GM19035 (cell line): ENCODE data around the gene FBXO34.
"Not testable (repeated sequence)": the region's sequence is repeated elsewhere in the genome, so short reads cannot be mapped to it uniquely, and the experiment has no call there.

Experiments
- ATAC-seq: cut with Tn5 transposase; IDR thresholded peaks from one replicate; pipeline ENCODE4 v1.9.1; 2021; ENCODE audit not compliant: unreplicated experiment

Gene FBXO34

DNA sequence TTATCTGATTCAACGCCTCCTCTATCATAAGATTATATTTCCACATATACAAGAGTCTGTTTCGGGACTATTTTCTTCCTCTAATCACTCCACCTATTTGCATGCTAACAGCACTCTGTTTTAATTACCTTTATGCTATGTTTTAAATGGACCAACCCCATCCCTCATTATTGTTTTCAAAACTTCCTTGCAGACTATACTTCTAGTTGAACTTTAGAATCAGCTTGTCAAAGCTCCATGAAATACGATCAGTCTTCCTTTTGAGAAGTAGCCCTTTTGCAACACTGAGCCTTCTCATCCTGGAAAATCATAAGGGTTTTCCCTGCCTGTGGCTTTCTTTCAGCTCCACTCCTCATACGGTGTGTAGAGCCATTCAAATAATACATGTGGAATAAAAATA, 103.5 kb downstream of the FBXO34 start:
- no peak for ATAC-seq

DNA sequence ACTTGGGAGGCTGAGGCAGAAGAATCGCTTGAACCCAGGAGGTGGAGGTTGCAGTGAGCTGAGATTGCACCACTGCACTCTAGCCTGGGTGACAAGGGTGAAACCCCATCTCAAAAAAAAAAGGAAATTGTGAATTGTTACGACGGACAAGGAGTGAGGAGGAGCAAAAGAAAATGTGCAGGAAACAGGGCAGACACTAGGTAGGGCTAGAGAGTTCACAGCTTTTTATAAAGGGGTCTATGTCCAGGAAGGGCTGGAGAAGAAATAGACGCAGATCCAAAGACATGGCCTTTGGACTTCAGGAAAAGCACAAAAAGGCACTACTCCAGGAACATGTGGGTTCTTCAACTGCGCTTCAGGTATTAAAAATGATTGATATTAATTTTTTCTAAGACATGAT, 106.0 kb downstream of the FBXO34 start:
- ATAC-seq: no peak

DNA sequence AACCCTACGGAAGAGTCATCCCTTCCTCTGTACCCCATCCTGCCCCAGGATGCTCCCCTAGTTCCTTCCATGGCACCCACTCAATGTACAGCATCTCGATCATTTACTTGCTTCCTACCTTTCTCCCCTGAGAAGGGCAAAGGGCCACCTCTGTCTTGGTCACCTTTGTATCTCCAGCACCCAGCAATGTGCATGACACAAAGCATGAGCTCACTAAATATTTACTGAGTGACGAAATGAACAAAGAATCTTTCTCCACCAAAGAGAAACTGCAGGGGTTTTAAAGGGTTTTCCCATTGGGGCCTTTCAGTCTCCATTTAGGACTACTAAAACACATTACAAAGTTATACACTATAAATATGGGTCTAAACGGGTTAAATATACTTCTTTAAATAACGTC, 109.8 kb downstream of the FBXO34 start:
- ATAC-seq: no peak

DNA sequence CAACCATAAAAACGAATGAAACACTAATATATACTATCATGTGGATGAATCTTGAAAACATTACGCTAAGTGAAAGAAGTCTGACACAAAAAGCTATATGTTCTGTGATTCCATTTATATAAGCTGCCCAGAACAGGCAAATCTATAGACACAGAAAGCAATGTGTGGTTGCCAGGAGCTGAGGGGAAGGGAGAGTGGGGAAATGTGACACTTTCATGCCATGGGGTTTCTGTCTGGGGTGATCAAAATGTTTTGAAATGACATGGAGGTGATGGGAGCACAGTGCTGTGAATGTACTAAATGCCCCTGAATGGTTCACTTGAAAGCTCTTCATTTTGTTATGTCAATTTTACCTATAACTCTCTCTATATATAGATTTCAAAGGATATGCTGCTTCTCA, 110.3 kb downstream of the FBXO34 start:
- no peak for ATAC-seq

DNA sequence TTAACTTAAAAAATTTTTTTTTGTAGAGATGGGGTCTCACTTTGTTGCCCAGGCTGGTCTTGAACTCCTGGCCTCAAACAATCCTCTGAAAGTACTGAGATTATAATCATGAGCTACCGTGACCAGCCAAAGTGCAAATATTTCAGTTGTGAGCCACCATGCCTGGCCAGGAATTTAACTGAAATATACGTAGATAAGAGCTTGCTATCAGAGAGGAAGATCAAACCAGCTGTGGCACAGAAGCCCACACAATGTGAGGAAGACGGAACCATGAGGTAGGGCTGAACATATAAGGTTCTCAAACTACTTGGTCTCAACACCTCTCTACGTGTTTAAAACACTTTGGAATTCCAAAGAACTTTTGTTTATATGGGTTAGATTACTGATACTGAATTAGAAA, 111.3 kb downstream of the FBXO34 start:
- no peak for ATAC-seq

DNA sequence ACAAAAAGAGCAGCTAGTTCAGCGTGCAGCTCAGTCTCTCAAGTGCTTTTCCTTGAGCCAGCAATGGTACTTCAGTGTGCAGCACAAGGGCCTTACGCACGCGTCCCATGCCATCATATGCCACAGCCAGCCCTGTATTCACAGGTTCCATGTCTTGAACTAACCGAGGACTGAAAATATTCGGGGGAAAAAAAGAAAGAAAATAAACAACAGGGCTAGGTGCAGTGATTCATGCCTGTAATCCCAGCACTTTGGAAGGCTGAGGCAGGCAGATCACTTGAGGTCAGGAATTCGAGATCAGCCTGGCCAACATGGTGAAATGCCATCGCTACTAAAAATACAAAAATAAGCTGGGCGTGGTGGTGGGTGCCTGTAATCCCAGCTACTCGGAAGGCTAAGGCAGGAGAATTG, 111.8 kb downstream of the FBXO34 start:
- not testable (repeated sequence) for ATAC-seq

DNA sequence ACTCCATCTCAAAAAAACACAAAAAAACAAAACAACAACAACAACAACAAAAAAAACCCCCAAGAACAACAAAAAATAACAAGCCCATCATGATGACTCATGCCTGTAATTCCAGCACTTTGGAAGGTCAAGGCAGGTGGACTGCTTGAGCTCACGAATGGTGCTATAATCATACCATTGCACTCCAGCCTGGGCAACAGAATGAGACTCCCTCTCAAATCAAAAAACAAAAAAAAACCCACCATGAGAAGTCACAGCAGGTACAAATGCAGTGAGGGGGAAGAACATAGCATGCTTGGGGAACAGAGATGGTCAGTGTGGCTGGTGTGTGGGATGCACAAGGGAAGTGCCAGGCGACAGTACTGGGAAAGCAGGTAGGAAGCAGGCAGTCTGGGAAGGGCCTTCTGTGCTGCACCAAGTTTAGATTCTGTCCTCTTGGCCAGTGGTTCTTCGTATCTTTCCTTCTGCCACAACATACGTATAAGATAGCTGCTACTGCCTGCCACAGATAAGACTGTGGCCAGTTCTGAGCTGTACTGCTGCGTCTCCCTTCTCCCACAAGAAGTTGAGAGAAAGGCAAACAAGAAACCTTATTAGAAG, 112.4 kb downstream of the FBXO34 start:
- ATAC-seq: no peak

DNA sequence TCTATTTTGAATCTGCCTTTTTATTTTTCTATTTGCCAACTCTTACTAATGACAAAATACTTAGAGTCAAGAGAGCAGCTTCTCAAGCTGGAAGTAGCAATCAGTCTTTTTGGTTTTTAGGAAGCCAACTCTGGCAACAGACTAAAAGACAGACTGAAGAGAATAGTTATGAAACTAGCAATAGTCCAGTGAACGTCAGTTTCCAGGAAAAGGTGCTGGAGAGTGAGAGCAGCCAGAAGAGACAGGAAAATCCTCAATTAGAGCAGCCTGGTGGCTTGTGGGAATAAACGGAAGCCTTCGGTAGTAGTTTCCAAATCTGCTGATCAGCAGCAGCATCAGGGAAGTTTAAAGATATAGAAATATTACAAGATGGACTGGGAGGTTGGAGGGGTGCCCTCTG, 113.3 kb downstream of the FBXO34 start:
- ATAC-seq: no peak

DNA sequence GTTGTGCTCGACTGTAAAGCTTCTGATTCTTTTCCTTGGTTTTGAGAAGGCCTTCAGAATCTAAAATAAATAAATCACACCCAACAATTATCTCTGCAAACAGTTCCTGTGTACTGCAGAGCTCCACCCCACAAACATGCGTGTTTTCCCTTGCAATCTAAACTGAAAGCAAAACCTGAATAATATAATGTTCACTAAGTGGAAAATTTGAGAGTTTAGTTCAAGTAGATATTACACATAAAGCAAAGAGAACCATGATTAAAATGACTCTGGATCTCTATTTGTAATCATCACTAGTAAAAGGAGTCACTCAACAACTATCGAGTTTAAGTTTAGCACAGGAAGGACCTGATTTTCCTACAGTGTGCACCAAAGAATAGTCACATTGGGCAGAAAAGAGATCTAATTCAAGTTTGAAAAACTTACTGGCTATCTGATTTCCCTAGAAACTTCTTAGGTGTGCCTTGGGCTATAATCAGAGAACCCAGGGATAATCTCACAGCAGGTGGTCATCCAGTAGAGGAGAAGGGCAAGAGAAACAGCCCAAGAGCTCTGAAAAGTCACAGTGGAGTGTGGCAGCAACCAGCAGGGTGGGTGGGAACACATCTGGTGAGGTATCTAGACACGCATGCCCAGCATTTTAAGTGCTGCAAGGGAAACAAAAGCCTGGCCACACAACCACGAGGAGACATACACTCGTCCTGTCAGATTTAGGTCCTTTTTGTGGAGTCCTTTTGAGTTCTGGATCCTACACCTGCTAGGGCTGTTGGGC, 115.0 kb downstream of the FBXO34 start:
- ATAC-seq: no peak

DNA sequence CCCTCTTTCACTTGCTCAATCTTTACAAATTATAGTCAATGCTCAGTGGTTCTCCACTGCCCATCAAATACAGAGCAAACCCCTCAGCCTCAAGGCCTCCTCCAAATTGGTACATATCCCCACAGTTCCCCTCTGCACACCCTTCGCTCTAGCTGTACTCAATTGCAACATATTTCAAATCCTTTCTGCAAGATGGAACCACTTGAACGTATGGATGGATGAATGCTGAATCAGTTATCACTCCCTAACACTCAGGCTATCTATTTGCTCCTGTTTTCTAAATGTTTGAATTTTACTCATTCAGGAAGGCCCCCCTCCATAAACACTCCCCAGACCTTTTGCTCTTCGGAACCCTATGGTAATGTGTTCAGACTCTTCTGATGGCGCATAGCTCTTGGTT, 115.9 kb downstream of the FBXO34 start:
- ATAC-seq: no peak

DNA sequence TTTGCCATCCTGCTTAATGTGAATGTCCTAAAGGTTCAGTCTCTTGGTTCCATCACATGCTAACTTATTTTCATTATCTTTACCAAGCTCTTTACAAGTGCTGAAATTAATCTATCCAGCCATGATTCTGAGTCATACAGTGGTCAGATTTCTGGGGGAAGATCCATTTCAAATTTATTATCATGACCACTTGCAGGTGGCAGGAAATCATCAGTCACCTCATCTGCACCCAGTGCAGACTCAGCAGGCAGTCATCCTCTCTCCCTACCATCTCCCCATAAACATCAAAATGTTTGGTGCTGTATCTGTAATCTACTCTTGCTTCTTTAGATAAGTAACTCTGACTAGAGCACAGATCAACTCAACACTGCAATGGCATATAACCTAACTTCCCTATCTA, 116.9 kb downstream of the FBXO34 start:
- ATAC-seq: no peak

DNA sequence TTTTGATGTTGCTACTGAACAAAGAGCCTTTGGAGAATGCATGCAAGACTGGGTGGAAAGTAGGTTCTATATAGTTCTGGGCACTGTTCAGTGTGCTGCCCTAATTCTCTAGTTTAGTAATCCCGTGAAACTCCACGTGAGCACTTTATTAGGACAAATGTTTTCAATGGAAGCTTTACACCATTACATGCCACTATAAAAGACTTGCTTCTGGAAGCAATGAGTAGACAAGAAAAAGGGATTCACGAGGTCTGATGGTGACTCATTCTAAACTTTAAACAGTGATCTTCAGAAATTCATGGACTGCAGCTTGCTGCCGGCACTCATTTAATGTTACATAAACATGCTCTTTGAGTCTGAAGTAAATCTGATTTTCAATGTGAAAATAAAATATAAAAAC, 118.1 kb downstream of the FBXO34 start:
- no peak for ATAC-seq

DNA sequence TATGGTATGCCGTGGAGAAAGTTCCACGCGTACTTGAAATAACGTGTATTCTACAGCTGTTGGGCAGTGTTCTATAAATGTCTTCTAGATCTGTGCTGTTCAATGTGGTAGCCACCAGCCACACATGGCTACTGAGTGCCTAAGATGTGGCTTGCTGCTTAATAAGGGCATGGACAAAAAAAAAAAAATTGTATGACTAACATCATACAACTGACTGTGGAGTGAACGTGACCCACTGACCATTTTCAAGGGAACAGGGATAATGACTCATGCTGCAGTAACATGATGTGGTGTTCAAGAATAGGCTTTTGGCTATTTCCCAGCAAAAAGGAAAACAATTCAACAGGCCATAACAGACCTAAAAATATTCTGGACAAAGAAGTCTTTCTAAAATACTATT, 127.5 kb downstream of the FBXO34 start:
- no peak for ATAC-seq

DNA sequence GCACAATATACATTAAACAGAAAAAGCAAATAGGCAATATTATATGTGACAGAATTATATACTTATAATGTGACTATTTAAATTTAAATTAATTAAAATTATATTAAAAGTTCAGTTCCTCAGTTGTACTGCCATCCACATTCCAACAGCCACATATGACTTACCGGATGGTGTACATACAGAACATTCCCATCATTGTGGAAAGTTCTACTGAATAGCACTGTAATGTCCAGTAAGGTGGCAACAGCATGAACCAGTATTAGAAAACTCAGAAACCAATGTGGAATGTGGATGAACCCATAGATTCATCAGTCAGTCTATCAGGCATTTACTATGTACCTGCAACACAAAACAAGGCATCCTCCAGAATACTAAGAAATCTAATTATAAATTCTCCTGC, 128.0 kb downstream of the FBXO34 start:
- no peak for ATAC-seq

DNA sequence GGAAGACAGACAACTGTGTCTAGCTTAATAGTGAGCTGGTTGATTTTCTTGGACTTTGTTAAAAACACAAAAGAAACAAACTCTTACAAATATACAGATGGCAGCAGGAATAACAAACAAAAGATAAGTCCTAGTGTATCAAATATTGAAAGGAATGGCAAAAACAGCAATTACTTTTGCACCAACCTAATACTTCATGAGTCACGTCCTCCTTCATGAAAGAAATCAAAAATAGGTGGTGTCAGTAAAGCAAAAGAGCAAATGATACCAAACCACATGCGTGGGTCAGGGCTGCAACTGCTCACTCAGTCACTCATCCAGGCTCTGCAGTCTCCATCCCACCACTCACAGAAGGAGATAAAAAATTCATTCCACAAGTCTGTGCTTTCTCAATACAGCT, 128.6 kb downstream of the FBXO34 start:
- ATAC-seq: no peak

DNA sequence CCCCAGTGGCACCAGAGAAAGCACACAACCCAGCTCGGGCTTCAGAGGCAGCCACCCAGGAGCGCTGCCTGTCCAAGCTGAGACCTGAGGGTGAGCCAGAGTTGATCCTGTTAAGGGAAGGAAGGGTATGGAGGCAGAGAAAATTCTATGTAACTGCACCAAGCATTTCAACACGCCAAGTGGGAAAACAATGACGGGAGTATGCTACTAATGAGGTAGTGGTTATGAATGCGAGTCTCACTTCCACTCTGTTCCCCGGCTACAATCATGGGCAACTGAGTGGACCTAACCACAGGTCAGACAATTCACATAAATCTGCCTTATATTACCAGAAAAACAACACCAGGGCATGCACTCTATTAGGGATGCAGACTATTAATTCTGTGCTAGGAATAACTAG, 130.5 kb downstream of the FBXO34 start:
- ATAC-seq: no peak
